ENCODE measurements around the gene POSTN. TPM values are rescaled to one million over a fixed set of nuclear protein-coding genes. Genes with fewer than 3 reads are reported as not detected.

Gene POSTN
- total and polyA plus RNA-seq, 2 of the 8 experiments (the other 6 are each of a cell fraction or from before 2014, with no cell fraction given), result 0.30 to 0.74 TPM

DNA sequence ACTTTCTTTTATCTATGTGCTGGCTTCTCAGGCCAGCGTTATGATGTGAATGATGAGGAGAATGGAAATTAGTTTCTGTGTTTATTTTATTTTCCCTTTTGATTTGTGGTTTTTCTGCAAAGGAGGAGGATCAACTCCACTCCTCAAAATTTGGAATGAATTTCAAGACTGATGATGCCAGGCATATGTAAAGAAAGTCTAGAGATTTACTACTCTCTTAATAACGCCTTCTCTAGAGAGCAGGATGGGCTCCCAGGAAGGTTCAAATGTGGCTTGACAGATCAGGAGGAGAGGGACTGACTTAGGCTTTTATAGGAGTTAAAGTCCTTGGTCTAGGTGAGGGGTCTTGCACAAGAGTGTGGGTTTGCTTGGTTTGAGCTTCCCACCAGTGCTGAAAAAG, 15.1 kb upstream of the POSTN start:
- H3K4me2 ChIP-seq (ENCODE audit: insufficient read depth in 1 of 2, low read depth in 2 of 2, low read length in 2 of 2), result no peak overlapping the region
- TF ChIP-seq HDAC6 (IDR thresholded peaks at IDR 0.05; ENCODE audit: low read depth, low read length) (no peak), SIRT6 (IDR thresholded peaks at IDR 0.05; ENCODE audit: low read length) (no peak), CREB1 (IDR thresholded peaks at IDR 0.05) (no peak), POU5F1 (IDR thresholded peaks at IDR 0.05; ENCODE audit: low read depth, low read length) (no peak), POLR2AphosphoS5 (IDR thresholded peaks at IDR 0.05; ENCODE audit: low read depth, low read length) (no peak), TAF1 (IDR thresholded peaks at IDR 0.05; ENCODE audit: low read depth, low read length) (no peak), TEAD4 (IDR thresholded peaks at IDR 0.05; ENCODE audit: low read depth, low read length) (no peak), RNF2 (IDR thresholded peaks at IDR 0.05; ENCODE audit: borderline replicate concordance, low read depth, low read length, missing control alignments, poor library complexity, severe bottlenecking) (no peak), NRF1 (IDR thresholded peaks at IDR 0.05; ENCODE audit: low read depth, low read length) (no peak), TCF12 (IDR thresholded peaks at IDR 0.05; ENCODE audit: low read depth, low read length) (no peak)
- TF ChIP-seq, protein P1, sequence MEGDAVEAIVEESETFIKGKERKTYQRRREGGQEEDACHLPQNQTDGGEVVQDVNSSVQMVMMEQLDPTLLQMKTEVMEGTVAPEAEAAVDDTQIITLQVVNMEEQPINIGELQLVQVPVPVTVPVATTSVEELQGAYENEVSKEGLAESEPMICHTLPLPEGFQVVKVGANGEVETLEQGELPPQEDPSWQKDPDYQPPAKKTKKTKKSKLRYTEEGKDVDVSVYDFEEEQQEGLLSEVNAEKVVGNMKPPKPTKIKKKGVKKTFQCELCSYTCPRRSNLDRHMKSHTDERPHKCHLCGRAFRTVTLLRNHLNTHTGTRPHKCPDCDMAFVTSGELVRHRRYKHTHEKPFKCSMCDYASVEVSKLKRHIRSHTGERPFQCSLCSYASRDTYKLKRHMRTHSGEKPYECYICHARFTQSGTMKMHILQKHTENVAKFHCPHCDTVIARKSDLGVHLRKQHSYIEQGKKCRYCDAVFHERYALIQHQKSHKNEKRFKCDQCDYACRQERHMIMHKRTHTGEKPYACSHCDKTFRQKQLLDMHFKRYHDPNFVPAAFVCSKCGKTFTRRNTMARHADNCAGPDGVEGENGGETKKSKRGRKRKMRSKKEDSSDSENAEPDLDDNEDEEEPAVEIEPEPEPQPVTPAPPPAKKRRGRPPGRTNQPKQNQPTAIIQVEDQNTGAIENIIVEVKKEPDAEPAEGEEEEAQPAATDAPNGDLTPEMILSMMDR (IDR thresholded peaks at IDR 0.05; ENCODE audit: control extremely low read depth in 1 of 3, insufficient read depth in 1 of 3, low read depth in 1 of 3, low read length in 3 of 3), result no peak
- TF ChIP-seq, protein P2, sequence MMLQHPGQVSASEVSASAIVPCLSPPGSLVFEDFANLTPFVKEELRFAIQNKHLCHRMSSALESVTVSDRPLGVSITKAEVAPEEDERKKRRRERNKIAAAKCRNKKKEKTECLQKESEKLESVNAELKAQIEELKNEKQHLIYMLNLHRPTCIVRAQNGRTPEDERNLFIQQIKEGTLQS (IDR thresholded peaks at IDR 0.05; ENCODE audit: insufficient read depth, low read depth, low read length), result no peak

More for the DNA sequence above, 15.1 kb upstream of the POSTN start:
- H2BK15ac ChIP-seq (ENCODE audit: low read length), result no peak overlapping the region
- no peak overlapping the region for H3K4ac ChIP-seq (replicated peaks; ENCODE audit: insufficient read length, low read depth, low read length)
- H3K9me3 ChIP-seq (ENCODE audit: insufficient read depth in 2 of 2, low read depth in 1 of 2, low read length in 1 of 2), result no peaks in the 10 kb centered on the region
- H3K36me3 ChIP-seq (ENCODE audit: control insufficient read depth in 2 of 4, insufficient read depth in 4 of 4, low read length in 3 of 4), result no peaks in the 10 kb centered on the region
- H3K56ac ChIP-seq (replicated peaks; ENCODE audit: insufficient read length, low read depth, low read length), result no peak overlapping the region
- no peak overlapping the region for H3K9ac ChIP-seq (replicated peaks in 1 of 4; ENCODE audit: extremely low read depth in 1 of 4, low read depth in 3 of 4, low read length in 3 of 4)
- H3K18ac ChIP-seq (ENCODE audit: extremely low read depth, low read length), result no peak overlapping the region
- FAIRE-seq (no peak), DNase-seq (ENCODE audit: low read depth in 1 of 2, low spot score in 2 of 2) (no peak)
- H3K4me1 ChIP-seq (replicated peaks in 1 of 4; ENCODE audit: control insufficient read depth in 3 of 4, insufficient read depth in 4 of 4, low read length in 3 of 4), result no peaks in the 10 kb centered on the region
- no peak overlapping the region for H2BK120ac ChIP-seq (replicated peaks; ENCODE audit: low read depth, low read length)
- H2AFZ ChIP-seq (ENCODE audit: low read length), result no peak overlapping the region
- no peak overlapping the region for H2BK5ac ChIP-seq (ENCODE audit: low read depth, low read length)
- no peaks in the 10 kb centered on the region for H3K79me2 ChIP-seq (ENCODE audit: control insufficient read depth in 1 of 2, insufficient read depth in 2 of 2, low read length in 2 of 2)
- 77% methylated on average over 2 of the region's 2 CpGs; no CpG with 5 or more reads in 1 of the 2 experiments for WGBS, 2 experiments (ENCODE audit: extremely low coverage in 1 of 2, insufficient coverage in 1 of 2, insufficient read length in 1 of 2, insufficient replicate concordance in 2 of 2, low coverage in 1 of 2, low lambda C conversion rate in 2 of 2, missing lambda C conversion rate in 1 of 2)
- H3K23me2 ChIP-seq (ENCODE audit: low read depth, low read length), result no peaks in the 10 kb centered on the region
- H4K91ac ChIP-seq (replicated peaks; ENCODE audit: insufficient read length, low read length), result no peak overlapping the region
- no peak overlapping the region for H3K4me3 ChIP-seq (ENCODE audit: extremely low read depth in 1 of 4, insufficient read depth in 2 of 4, low read depth in 3 of 4, low read length in 4 of 4)
- no peak overlapping the region for H2AK5ac ChIP-seq (ENCODE audit: low read depth, low read length)
- ChIA-PET CTCF (ENCODE audit: partially characterized antibody) (interaction anchor here (0.6 to 0.8 kb wide), 2 partner anchors 186 to 313 kb away, joined by 3 read pairs; no protein-coding TSS in a partner anchor), POLR2A (ENCODE audit: partially characterized antibody) (no interaction called here)
- H2BK20ac ChIP-seq (ENCODE audit: low read length), result no peak overlapping the region
- no peak overlapping the region for H3K14ac ChIP-seq (ENCODE audit: insufficient read length)
- H4K20me1 ChIP-seq (replicated peaks in 1 of 2; ENCODE audit: control insufficient read depth in 1 of 2, insufficient read depth in 2 of 2, low read length in 2 of 2), result no peaks in the 10 kb centered on the region
- H4K5ac ChIP-seq (ENCODE audit: insufficient read length, low read depth, low read length), result no peak overlapping the region
- no peak overlapping the region for H4K8ac ChIP-seq (ENCODE audit: extremely low read depth, insufficient read depth, low read length)
- no peak overlapping the region for H3K23ac ChIP-seq (ENCODE audit: insufficient read length)
- H2BK12ac ChIP-seq (ENCODE audit: low read depth, low read length), result no peak overlapping the region
- H3K79me1 ChIP-seq (ENCODE audit: low read depth, low read length), result no peaks in the 10 kb centered on the region
- H3K27me3 ChIP-seq (replicated peaks in 1 of 4; ENCODE audit: control insufficient read depth in 3 of 4, extremely low read depth in 1 of 4, insufficient read depth in 3 of 4, low read length in 3 of 4), result no peaks in the 10 kb centered on the region
- H3K27ac ChIP-seq (ENCODE audit: low read depth, low read length), result no peak overlapping the region

Data from H1 (cell line).